ENCODE measurements around the gene LTBP3. TPM values are rescaled to one million over a fixed set of nuclear protein-coding genes. Genes with fewer than 3 reads are reported as not detected.

LTBP3 gene
- total and polyA plus RNA-seq, 2 of the 13 experiments (the other 11 are each of a cell fraction or from before 2014, with no cell fraction given) = 12.2 to 68.1 TPM

DNA sequence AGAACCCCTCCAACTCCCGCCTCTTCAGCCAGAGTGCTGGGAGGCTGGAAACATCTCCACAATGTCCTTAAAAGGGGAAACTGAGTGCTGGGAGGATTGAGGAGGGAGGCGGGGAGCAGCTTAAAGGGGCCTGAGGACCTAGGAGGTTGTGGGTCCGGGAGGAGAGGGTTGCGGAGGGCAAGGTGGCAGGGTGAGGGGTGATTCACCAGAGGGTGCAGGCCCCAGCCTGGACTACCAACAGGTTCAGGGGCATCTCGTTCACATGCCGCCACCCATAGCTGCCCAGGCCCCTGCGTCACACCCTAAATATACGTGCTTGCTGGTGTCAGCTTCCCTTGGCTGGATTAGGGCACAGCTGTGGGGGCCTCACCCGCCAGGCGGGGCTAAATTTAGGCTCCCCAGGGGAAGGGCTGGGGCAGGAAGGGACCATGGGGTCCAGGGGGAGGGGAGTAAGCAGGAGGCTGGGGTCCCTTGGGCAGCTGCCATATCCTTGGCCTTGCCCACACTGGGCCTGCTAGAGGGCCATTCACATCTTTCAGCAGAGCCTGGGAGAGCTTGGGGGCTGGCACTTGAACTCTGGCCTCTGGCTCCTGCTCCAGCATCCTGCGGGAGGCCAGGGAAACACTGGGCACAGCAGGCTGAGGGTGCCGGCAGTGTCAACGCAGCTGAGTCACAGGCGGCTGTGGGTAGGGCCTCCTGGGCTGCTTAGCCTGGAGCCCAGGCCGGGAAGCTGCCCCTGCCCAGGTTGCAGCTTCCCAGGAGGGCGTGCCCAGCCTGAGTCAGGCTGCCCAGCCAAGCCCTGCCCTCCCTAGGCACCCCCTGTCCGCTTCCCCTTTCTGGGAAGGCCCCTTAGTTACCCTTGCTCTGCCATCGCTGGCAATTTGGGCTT is 19.0 kb upstream of the LTBP3 start (continued):
- no peak for TF ChIP-seq ZNF512B (CRISPR knock-in tag; IDR thresholded peaks at IDR 0.05; ENCODE audit: borderline replicate concordance)
- no peak for TF ChIP-seq ZBTB7B (CRISPR knock-in tag; IDR thresholded peaks at IDR 0.05)
- TF ChIP-seq ARHGAP35 (CRISPR knock-in tag; IDR thresholded peaks at IDR 0.05; ENCODE audit: borderline replicate concordance) = no peak
- TF ChIP-seq ZNF781 (CRISPR knock-in tag; IDR thresholded peaks at IDR 0.05; ENCODE audit: borderline replicate concordance, not compliant biosample characterization) = no peak
- no peak for TF ChIP-seq ZMYM4 (CRISPR knock-in tag; IDR thresholded peaks at IDR 0.05)
- TF ChIP-seq YEATS2 (CRISPR knock-in tag; IDR thresholded peaks at IDR 0.05; ENCODE audit: borderline replicate concordance) = peak; percentile 29; the same call in 1 of the 2 replicates
- TF ChIP-seq KLF11 (CRISPR knock-in tag; IDR thresholded peaks at IDR 0.05) = no peak
- TF ChIP-seq ZFX (CRISPR knock-in tag; IDR thresholded peaks at IDR 0.05; ENCODE audit: low read depth) = peak; percentile 40; the same call in 1 of the 2 replicates
- TF ChIP-seq ARID5B (CRISPR knock-in tag; IDR thresholded peaks at IDR 0.05) = 0 out of 2 replicates have a peak, but pooled peaks have one; percentile 17
- TF ChIP-seq ZNF460 (CRISPR knock-in tag; IDR thresholded peaks at IDR 0.05; ENCODE audit: borderline replicate concordance) = no peak
- 0 out of 2 replicates have a peak, but pooled peaks have one; percentile 31 for TF ChIP-seq ZGPAT (CRISPR knock-in tag; IDR thresholded peaks at IDR 0.05)
- TF ChIP-seq STAT5B (CRISPR knock-in tag; IDR thresholded peaks at IDR 0.05) = no peak
- TF ChIP-seq NBN (conservative IDR thresholded peaks at IDR 0.05) = no peak
- no peak for TF ChIP-seq NFIB (CRISPR knock-in tag; IDR thresholded peaks at IDR 0.05; ENCODE audit: borderline replicate concordance)
- TF ChIP-seq AGO1 (IDR thresholded peaks at IDR 0.05; ENCODE audit: low read depth, low read length, poor library complexity, severe bottlenecking) = peak; percentile 19
- TF ChIP-seq JUN (CRISPR knock-in tag; IDR thresholded peaks at IDR 0.05) = no peak
- 0 out of 2 replicates have a peak, but pooled peaks have one; percentile 25 for TF ChIP-seq ZNF589 (CRISPR knock-in tag; conservative IDR thresholded peaks at IDR 0.05)
- TF ChIP-seq ARID2 (CRISPR knock-in tag; IDR thresholded peaks at IDR 0.05; ENCODE audit: borderline replicate concordance) = no peak
- peak; percentile 99 for TF ChIP-seq HNRNPL (IDR thresholded peaks at IDR 0.05; ENCODE audit: low read depth, low read length)
